D341Med (cell line): ENCODE results near the gene MRPL12.

Experiments
- DNase-seq: peaks from one replicate; pipeline ENCODE4 v3.0.0; 2012; ENCODE audit warnings: low spot score

MRPL12 gene

DNA sequence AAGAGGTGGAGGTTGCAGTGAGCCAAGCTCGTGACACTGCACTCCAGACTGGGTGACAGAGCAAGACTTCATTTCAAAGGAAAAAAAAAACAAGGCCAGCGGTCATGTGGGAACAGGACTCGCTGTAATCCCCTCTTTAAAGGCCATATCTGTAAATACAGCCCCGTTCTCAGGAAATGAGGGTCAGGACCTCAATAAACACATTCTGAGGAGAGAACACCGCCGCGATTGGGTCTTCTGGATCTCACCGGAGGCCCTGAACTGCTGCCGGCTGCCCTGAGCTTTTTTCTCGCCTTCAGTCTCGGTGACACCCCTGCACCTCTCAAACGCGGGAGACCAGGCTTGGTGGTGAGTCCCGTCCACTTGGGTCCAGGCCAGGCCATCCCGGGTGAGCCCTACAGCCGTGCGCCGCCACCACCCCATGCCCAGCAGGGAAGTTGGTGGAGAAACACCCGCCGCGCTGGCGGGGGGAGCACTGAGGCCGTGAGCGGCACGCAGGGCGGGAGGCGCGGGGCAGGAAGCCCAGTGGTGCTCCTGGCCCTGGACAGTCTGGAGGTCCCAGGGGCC, 37.3 kb downstream of the MRPL12 start:
- DNase-seq, result no peak

DNA sequence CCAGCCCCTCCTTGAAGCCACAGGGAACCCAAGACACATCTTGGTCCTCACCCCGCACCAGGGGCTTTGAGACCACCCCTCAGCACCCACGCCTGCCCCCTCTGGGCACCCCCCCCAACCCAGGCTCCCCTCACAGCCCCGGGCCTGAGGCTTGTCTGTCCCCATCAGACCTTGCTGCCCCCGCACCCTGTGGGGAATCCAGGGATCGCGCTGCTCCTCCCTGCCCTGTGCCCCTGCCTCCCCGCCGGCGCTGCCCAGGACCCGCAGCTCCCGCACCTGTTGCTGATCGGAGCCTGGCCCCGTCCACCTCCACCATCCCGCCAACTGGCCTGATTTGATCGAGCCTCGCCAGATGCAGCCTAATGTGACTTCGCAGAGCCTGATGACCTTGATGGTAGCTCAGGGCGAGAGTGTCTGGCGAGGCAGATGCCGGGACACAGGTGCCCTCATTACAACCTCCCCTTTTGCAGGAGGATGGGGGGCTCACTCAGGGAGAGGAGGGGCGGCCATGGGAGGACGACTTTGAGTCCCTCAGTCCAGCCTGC, 38.0 kb downstream of the MRPL12 start:
- DNase-seq, result no peak

DNA sequence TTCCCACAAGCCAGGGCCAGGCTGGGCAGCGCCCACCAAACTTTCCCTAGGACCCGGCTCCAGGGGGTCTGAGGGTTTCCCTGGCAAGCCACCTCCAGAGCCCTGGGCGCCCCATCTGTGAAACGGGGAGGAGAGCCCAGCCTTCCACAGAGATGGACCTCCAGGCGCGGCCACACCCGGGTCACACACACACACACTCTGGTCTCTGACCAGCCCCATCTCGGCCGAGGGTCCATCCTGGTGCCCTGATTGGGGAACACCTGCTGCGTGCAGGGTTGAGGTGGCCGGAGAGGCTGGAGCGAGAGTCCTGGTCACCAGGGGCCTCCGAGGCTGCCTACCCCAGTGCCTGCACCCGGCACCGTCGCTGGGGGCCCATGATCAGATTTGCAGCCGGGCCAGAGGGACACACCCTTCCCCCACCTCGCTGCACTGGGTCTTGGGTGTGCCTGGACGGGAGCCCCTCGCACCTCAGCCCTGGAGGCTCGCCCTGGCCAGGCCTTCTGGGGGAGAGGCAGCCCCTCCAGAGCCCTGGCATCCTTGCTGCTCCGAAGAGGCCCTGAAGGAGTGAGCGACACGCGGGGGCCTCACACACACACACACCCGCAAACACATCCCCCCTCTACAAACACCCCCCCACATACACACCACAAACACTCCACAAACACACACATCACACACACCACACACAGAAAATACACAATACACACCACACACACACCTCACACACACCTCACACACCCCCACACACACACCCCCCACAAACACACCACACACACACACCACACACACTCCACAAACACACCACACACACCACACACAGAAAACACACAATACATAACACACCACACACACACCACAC, 38.7 kb downstream of the MRPL12 start:
- no peak for DNase-seq
